ENCODE results near the gene SOS2.

Gene SOS2

GRCh38 chr14:50228313-50228712 is 3.1 kb downstream of the SOS2 start:
- H3K9ac ChIP-seq (ENCODE audit: low read length) = no peak overlapping the region
- no peaks in the 10 kb centered on the region for H3K9me3 ChIP-seq (ENCODE audit: low read length)
- no peak overlapping the region for H3K27ac ChIP-seq (ENCODE audit: low read depth, low read length, poor library complexity, severe bottlenecking)
- H4K20me1 ChIP-seq (ENCODE audit: insufficient read depth, low read length) = no peaks in the 10 kb centered on the region
- peaks cover 58% of the 10 kb centered on the region for H3K79me2 ChIP-seq (ENCODE audit: insufficient read depth, low read length)
- no peak for TF ChIP-seq CTCF (IDR thresholded peaks at IDR 0.05; ENCODE audit: low read length)
- no peak for TF ChIP-seq EZH2 (IDR thresholded peaks at IDR 0.05; ENCODE audit: borderline replicate concordance, low read length)
- H3K4me3 ChIP-seq (ENCODE audit: low read depth, low read length, poor library complexity, severe bottlenecking) = no peak overlapping the region
- H2AFZ ChIP-seq (ENCODE audit: low read length) = no peak overlapping the region
- no peak overlapping the region for H3K4me2 ChIP-seq (ENCODE audit: low read length)
- peaks cover 41% of the 10 kb centered on the region for H3K4me1 ChIP-seq (ENCODE audit: insufficient read depth, low read length, severe bottlenecking)
- no peaks in the 10 kb centered on the region for H3K9me2 ChIP-seq (ENCODE audit: low read depth, low read length)
- H3K27me3 ChIP-seq (ENCODE audit: insufficient read depth, low read length) = no peaks in the 10 kb centered on the region
- H3F3A ChIP-seq (ENCODE audit: insufficient read depth, low read length) = no peaks in the 10 kb centered on the region; the same call in 1 of the 2 replicates
- H3K36me3 ChIP-seq (ENCODE audit: insufficient read depth, low read length) = peaks cover 5% of the 10 kb centered on the region; the same call in 1 of the 2 replicates

- Histone ChIP-seq H3K9ac (ENCODE audit: low read length) (peak overlapping the region; percentile 17; the same call in 1 of the 2 replicates), H2AFZ (ENCODE audit: low read length) (no peak overlapping the region), H3K27ac (ENCODE audit: low read depth, low read length, poor library complexity, severe bottlenecking) (peak overlapping the region; percentile 59), H3K4me3 (ENCODE audit: low read depth, low read length, poor library complexity, severe bottlenecking) (peak overlapping the region; percentile 32), H3K9me3 (ENCODE audit: low read length) (no peaks in the 10 kb centered on the region), H3K79me2 (ENCODE audit: insufficient read depth, low read length) (peaks cover 80% of the 10 kb centered on the region), H3K36me3 (ENCODE audit: insufficient read depth, low read length) (peaks cover 5% of the 10 kb centered on the region; the same call in 1 of the 2 replicates), H3K4me1 (ENCODE audit: insufficient read depth, low read length, severe bottlenecking) (peaks cover 51% of the 10 kb centered on the region), H3K4me2 (ENCODE audit: low read length) (peak overlapping the region; percentile 41), H4K20me1 (ENCODE audit: insufficient read depth, low read length) (no peaks in the 10 kb centered on the region), H3F3A (ENCODE audit: insufficient read depth, low read length) (no peaks in the 10 kb centered on the region), H3K27me3 (ENCODE audit: insufficient read depth, low read length) (no peaks in the 10 kb centered on the region), H3K9me2 (ENCODE audit: low read depth, low read length) (no peaks in the 10 kb centered on the region)
- TF ChIP-seq EZH2 (IDR thresholded peaks at IDR 0.05; ENCODE audit: borderline replicate concordance, low read length) (no peak), CTCF (IDR thresholded peaks at IDR 0.05; ENCODE audit: low read length) (no peak)
Measured at GRCh38 chr14:50225974-50226297, 5.4 kb downstream of the SOS2 start.

GRCh38 chr14:50225067-50225973 is 6.1 kb downstream of the SOS2 start:
- H3K9ac ChIP-seq (ENCODE audit: low read length) = peak overlapping the region; percentile 17; the same call in 1 of the 2 replicates
- no peaks in the 10 kb centered on the region for H3F3A ChIP-seq (ENCODE audit: insufficient read depth, low read length)
- H3K4me3 ChIP-seq (ENCODE audit: low read depth, low read length, poor library complexity, severe bottlenecking) = peak overlapping the region; percentile 32
- H3K9me3 ChIP-seq (ENCODE audit: low read length) = no peaks in the 10 kb centered on the region
- peak overlapping the region; percentile 59 for H3K27ac ChIP-seq (ENCODE audit: low read depth, low read length, poor library complexity, severe bottlenecking)
- no peaks in the 10 kb centered on the region for H4K20me1 ChIP-seq (ENCODE audit: insufficient read depth, low read length)
- no peaks in the 10 kb centered on the region for H3K27me3 ChIP-seq (ENCODE audit: insufficient read depth, low read length)
- H3K9me2 ChIP-seq (ENCODE audit: low read depth, low read length) = no peaks in the 10 kb centered on the region
- peaks cover 86% of the 10 kb centered on the region for H3K79me2 ChIP-seq (ENCODE audit: insufficient read depth, low read length)
- H3K4me1 ChIP-seq (ENCODE audit: insufficient read depth, low read length, severe bottlenecking) = peaks cover 57% of the 10 kb centered on the region
- H3K4me2 ChIP-seq (ENCODE audit: low read length) = peak overlapping the region; percentile 41
- TF ChIP-seq EZH2 (IDR thresholded peaks at IDR 0.05; ENCODE audit: borderline replicate concordance, low read length) (no peak), CTCF (IDR thresholded peaks at IDR 0.05; ENCODE audit: low read length) (no peak)
- H2AFZ ChIP-seq (ENCODE audit: low read length) = no peak overlapping the region
- H3K36me3 ChIP-seq (ENCODE audit: insufficient read depth, low read length) = peaks cover 5% of the 10 kb centered on the region; the same call in 1 of the 2 replicates
